Astrocyte (in vitro differentiated cells and primary cell): Measurements from ENCODE around the gene ATL2.

Experiments
- CTCF ChIP-seq: IDR thresholded peaks from 2 replicates; pipeline ENCODE4 v1.5.1; 2011; ENCODE audit warnings: low read depth, mild to moderate bottlenecking, inconsistent platforms, low read length, moderate library complexity; ENCODE audit not compliant: insufficient read depth
- EZH2 ChIP-seq: IDR thresholded peaks from 2 replicates; pipeline ENCODE4 v1.6.1; 2012; ENCODE audit warnings: mild to moderate bottlenecking, low read length, inconsistent platforms; ENCODE audit not compliant: insufficient read depth

DNA sequence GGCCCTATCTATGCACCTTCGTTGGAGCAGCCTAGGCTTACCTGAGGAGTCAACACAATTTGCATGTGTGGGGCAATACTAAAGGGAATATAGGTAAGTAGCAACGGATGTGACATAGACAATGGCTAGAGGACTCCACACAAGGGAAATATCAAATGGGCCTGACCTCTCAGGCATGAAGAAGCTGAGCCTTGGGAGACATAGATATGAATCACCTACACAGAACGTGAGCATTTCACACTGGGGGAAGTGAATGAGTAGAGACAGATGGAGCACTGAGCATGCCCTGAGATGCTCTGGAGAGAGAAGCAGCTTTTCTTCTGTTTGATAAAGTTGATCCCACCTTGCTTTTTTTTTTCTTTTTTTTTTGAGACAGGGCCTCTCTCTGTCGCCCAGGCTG lies 97.9 kb downstream of the ATL2 start:
- TF ChIP-seq CTCF (no peak), EZH2 (no peak)
